Upper lobe of right lung (tissue), 1 donor: ENCODE results near the gene PTPRR. TPM values are rescaled to one million over a fixed set of nuclear protein-coding genes. Genes with fewer than 3 reads are reported as not detected.

Experiments used
- ATAC-seq: fragments of 200-7000 bp; cut with Tn5 transposase; one replicate; pipeline ENCODE4 v1.9.1; 2020; ENCODE audit warnings: mild to moderate bottlenecking, moderate library complexity
- DNase-seq: peaks from one replicate; pipeline ENCODE4 v3.0.0-alpha.2; 2020
- H3K27ac ChIP-seq: fragments of 200-600 bp; one replicate; pipeline ENCODE4 v1.8.0; 2022
- H3K27me3 ChIP-seq: fragments of 200-600 bp; one replicate; pipeline ENCODE4 v1.8.0; 2022; ENCODE audit warnings: mild to moderate bottlenecking
- H3K36me3 ChIP-seq: fragments of 200-600 bp; one replicate; pipeline ENCODE4 v1.8.0; 2022
- H3K4me1 ChIP-seq: fragments of 200-600 bp; one replicate; pipeline ENCODE4 v1.8.0; 2022
- H3K4me3 ChIP-seq: fragments of 200-600 bp; one replicate; pipeline ENCODE4 v1.8.0; 2022; ENCODE audit warnings: mild to moderate bottlenecking
- H3K9me3 ChIP-seq: fragments of 200-600 bp; one replicate; pipeline ENCODE4 v1.8.0; 2022
- intact Hi-C: fragments of 100-400 bp; cut with DNase I; formaldehyde crosslinking; loops from one replicate; pipeline ENCODE4 v1.11.0; 2022
- total RNA-seq: library from RNA; stranded (reverse); fragmentation: NEBNext Ultra II Directional; extraction: Animal tissue kit (Norgen Biotek cat#: 25700); gene quantifications from one replicate; pipeline ENCODE4 v1.2.1, GENCODE V29; 2021
- TF ChIP-seq, protein P1 (sequence below): fragments of 200-600 bp; IDR thresholded peaks from one replicate; pipeline ENCODE4 v1.8.0; 2022; ENCODE audit warnings: antibody characterized with exemption
- donor health status: DM: no; HTN: yes; CAD: no; lungs with severe emphysema.

Gene PTPRR
- total RNA-seq, 1 donor from 2014 or later = 5.1 TPM

- Histone ChIP-seq H3K27ac (no peak overlapping the region), H3K9me3 (no peaks in the 10 kb centered on the region), H3K4me3 (no peak overlapping the region), H3K36me3 (no peaks in the 10 kb centered on the region), H3K4me1 (no peaks in the 10 kb centered on the region), H3K27me3 (no peaks in the 10 kb centered on the region)
- DNase-seq (no peak), ATAC-seq (no peak)
- intact Hi-C loops = no loop called here
- TF ChIP-seq, protein P1, sequence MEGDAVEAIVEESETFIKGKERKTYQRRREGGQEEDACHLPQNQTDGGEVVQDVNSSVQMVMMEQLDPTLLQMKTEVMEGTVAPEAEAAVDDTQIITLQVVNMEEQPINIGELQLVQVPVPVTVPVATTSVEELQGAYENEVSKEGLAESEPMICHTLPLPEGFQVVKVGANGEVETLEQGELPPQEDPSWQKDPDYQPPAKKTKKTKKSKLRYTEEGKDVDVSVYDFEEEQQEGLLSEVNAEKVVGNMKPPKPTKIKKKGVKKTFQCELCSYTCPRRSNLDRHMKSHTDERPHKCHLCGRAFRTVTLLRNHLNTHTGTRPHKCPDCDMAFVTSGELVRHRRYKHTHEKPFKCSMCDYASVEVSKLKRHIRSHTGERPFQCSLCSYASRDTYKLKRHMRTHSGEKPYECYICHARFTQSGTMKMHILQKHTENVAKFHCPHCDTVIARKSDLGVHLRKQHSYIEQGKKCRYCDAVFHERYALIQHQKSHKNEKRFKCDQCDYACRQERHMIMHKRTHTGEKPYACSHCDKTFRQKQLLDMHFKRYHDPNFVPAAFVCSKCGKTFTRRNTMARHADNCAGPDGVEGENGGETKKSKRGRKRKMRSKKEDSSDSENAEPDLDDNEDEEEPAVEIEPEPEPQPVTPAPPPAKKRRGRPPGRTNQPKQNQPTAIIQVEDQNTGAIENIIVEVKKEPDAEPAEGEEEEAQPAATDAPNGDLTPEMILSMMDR = no peak
Observed at GRCh38 chr12:70830221-70831061, 90.1 kb downstream of the PTPRR start.

DNA sequence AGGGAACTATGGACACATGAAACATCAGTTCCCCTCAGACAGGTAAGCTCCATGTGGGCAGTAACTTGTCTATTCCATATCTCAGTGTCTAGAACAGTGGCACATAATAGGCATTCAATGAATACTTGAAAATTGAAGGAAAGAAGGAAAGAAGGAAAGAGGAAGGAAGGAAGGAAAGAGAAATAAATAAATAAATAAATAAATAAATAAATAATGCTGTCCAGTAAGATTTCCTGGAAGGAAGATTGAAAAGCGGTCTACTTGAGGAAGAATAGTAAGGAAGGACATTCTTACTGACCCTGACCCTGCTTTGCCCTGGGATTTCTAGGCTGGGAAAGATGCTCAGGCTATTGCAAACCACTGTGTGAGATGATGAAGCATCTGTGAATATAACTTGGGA, 91.5 kb downstream of the PTPRR start:
- DNase-seq = no peak
- H3K4me1 ChIP-seq = no peaks in the 10 kb centered on the region
- no peaks in the 10 kb centered on the region for H3K9me3 ChIP-seq
- no peak overlapping the region for H3K27ac ChIP-seq
- H3K27me3 ChIP-seq = no peaks in the 10 kb centered on the region
- TF ChIP-seq, protein P1 = no peak
- intact Hi-C loops = no loop called here
- H3K36me3 ChIP-seq = no peaks in the 10 kb centered on the region
- no peak overlapping the region for H3K4me3 ChIP-seq
- ATAC-seq = no peak

GRCh38 chr12:70828351-70828750, 92.2 kb downstream of the PTPRR start:
- ATAC-seq = no peak
- intact Hi-C loops = no loop called here
- Histone ChIP-seq H3K27ac (no peak overlapping the region), H3K4me3 (no peak overlapping the region), H3K9me3 (no peaks in the 10 kb centered on the region), H3K27me3 (no peaks in the 10 kb centered on the region), H3K4me1 (no peaks in the 10 kb centered on the region), H3K36me3 (no peaks in the 10 kb centered on the region)
- DNase-seq = no peak
- TF ChIP-seq, protein P1 = no peak

- Histone ChIP-seq H3K36me3 (no peaks in the 10 kb centered on the region), H3K4me3 (no peak overlapping the region), H3K27ac (no peak overlapping the region), H3K9me3 (no peaks in the 10 kb centered on the region), H3K4me1 (no peaks in the 10 kb centered on the region), H3K27me3 (no peaks in the 10 kb centered on the region)
- no peak for DNase-seq
- peak; percentile 39 for ATAC-seq
- TF ChIP-seq, protein P1 = no peak
- intact Hi-C loops = no loop called here
Observed at GRCh38 chr12:70826156-70826555, 94.4 kb downstream of the PTPRR start.

- Histone ChIP-seq H3K27ac (no peak overlapping the region), H3K9me3 (no peaks in the 10 kb centered on the region)
- TF ChIP-seq, protein P1 = no peak
Observed at GRCh38 chr12:70824511-70824910, 96.0 kb downstream of the PTPRR start.

More at GRCh38 chr12:70824511-70824910, 96.0 kb downstream of the PTPRR start:
- no peak for ATAC-seq
- DNase-seq = no peak
- H3K36me3 ChIP-seq = no peaks in the 10 kb centered on the region
- H3K27me3 ChIP-seq = no peaks in the 10 kb centered on the region
- H3K4me1 ChIP-seq = no peaks in the 10 kb centered on the region
- intact Hi-C loops = no loop called here
- H3K4me3 ChIP-seq = no peak overlapping the region
